Stimulated activated CD8-positive, alpha-beta memory T cell treated with anti-CD3 and anti-CD28 coated beads, Interleukin-12 subunit alpha, Interleukin-12 subunit beta, amount 100 ng/mL, for 4 hours (primary cell): ENCODE measurements around the gene MED27.

ENCODE experiments used
- DNase-seq: peaks from one replicate; pipeline ENCODE4 v3.0.0-alpha.2; 2020; ENCODE audit warnings: low read depth

Gene MED27

GRCh38 chr9:131853434-131853833, 226.2 kb downstream of the MED27 start:
- no peak for DNase-seq

GRCh38 chr9:131851414-131851813, 228.3 kb downstream of the MED27 start:
- no peak for DNase-seq

GRCh38 chr9:131849391-131849790, 230.3 kb downstream of the MED27 start:
- no peak for DNase-seq

GRCh38 chr9:131848570-131849160, 231.0 kb downstream of the MED27 start:
- DNase-seq: no peak

- no peak for DNase-seq
These were observed 231.9 kb downstream of the MED27 start for GRCh38 chr9:131847665-131848354.

- no peak for DNase-seq
These were observed 234.1 kb downstream of the MED27 start for GRCh38 chr9:131845305-131846298.

GRCh38 chr9:131844745-131845118, 234.9 kb downstream of the MED27 start:
- DNase-seq: no peak

- DNase-seq: no peak
These were observed 235.5 kb downstream of the MED27 start for GRCh38 chr9:131843989-131844744.

- DNase-seq: no peak
These were observed 237.8 kb downstream of the MED27 start for GRCh38 chr9:131841765-131842318.

- no peak for DNase-seq
These were observed 238.6 kb downstream of the MED27 start for GRCh38 chr9:131840751-131841702.

GRCh38 chr9:131840220-131840619, 239.4 kb downstream of the MED27 start:
- DNase-seq: no peak

GRCh38 chr9:131839281-131840084, 240.2 kb downstream of the MED27 start:
- DNase-seq: no peak

- DNase-seq: no peak
These were observed 241.0 kb downstream of the MED27 start for GRCh38 chr9:131838530-131839280.

- DNase-seq: no peak
These were observed 241.8 kb downstream of the MED27 start for GRCh38 chr9:131837836-131838235.

- no peak for DNase-seq
These were observed 242.4 kb downstream of the MED27 start for GRCh38 chr9:131837316-131837715.

GRCh38 chr9:131836607-131837315, 242.9 kb downstream of the MED27 start:
- no peak for DNase-seq

GRCh38 chr9:131836021-131836420, 243.6 kb downstream of the MED27 start:
- no peak for DNase-seq
